Bronchial epithelial cell (primary cell): Measurements from ENCODE around the gene CHRNA7. TPM values are rescaled to one million over a fixed set of nuclear protein-coding genes. Genes with fewer than 3 reads are reported as not detected.

ENCODE experiments used
- DNase-seq: peaks from one replicate; pipeline ENCODE4 v3.0.0-alpha.2; 2010; ENCODE audit warnings: low read depth
- FAIRE-seq: peaks from 2 replicates; lab custom pipeline; 2011; peaks lifted over from hg19 to GRCh38; lab: Jason Lieb, UNC
- H3K27me3 ChIP-seq: 2 replicates; pipeline ENCODE4 v1.5.1; 2011; ENCODE audit warnings: low read length; ENCODE audit not compliant: control insufficient read depth, insufficient read depth
- H3K36me3 ChIP-seq: 2 replicates; pipeline ENCODE4 v1.5.1; 2011; ENCODE audit warnings: low read length; ENCODE audit not compliant: control insufficient read depth, insufficient read depth
- H3K4me3 ChIP-seq: 2 replicates; pipeline ENCODE4 v1.5.1; 2011; ENCODE audit warnings: mild to moderate bottlenecking, low read depth, low read length, control low read depth
- total RNA-seq: library from RNA; depleted of rRNA; stranded (reverse); fragments of >200 nt; gene quantifications from 2 replicates; pipeline ENCODE4 v1.2.1, GENCODE V29; 2014
- TF ChIP-seq, protein P1 (sequence below): IDR thresholded peaks from 2 replicates; pipeline ENCODE4 v1.5.1; 2011; ENCODE audit warnings: mild to moderate bottlenecking, moderate library complexity, low read length, control low read depth, inconsistent platforms; ENCODE audit not compliant: insufficient read depth, severe bottlenecking

The CHRNA7 gene
- total RNA-seq: under 0.01 TPM in 2 replicates

DNA sequence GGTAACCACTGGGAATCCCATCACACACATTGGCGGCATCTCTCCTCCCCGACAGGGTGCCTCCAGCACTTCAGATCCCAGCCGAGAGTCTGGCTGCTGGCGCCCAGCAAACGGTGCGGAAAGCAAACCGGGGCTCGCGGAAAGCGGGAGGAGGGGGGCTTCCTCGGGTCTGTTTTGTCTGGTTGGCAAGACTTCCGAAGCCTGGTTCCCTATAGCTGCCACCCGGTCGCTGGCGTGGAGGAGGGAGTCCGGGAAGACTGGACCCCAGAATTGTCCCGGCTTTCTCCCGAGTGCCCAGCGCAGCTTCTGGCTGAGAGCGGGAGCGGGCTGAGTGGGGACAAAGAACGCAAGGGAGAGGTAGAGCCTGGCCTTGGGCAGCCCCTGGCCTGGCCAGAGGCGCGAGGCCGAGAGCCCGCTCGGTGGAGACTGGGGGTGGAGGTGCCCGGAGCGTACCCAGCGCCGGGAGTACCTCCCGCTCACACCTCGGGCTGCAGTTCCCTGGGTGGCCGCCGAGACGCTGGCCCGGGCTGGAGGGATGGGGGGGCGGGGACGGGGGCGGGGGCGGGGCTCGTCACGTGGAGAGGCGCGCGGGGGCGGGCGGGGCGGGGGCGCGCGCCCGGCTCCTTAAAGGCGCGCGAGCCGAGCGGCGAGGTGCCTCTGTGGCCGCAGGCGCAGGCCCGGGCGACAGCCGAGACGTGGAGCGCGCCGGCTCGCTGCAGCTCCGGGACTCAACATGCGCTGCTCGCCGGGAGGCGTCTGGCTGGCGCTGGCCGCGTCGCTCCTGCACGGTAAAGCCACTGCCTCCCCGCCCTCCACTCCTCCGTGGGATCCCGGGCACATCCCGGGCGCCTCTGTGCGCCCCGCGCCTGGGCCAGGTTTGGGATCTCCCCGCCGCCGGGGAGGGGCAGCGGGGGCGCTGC lies at the start of gene CHRNA7:
CHRNA7 (plus strand) TSS at position 654 of the 920 bp plus-strand sequence; CDS start at position 734, 80 bp downstream.
- FAIRE-seq: no peak
- DNase-seq: peak; percentile 1
- H3K27me3 ChIP-seq: peaks cover 16% of the 10 kb centered on the region
- H3K4me3 ChIP-seq: peak within 1 kb of the TSS; percentile 35
- TF ChIP-seq, protein P1, sequence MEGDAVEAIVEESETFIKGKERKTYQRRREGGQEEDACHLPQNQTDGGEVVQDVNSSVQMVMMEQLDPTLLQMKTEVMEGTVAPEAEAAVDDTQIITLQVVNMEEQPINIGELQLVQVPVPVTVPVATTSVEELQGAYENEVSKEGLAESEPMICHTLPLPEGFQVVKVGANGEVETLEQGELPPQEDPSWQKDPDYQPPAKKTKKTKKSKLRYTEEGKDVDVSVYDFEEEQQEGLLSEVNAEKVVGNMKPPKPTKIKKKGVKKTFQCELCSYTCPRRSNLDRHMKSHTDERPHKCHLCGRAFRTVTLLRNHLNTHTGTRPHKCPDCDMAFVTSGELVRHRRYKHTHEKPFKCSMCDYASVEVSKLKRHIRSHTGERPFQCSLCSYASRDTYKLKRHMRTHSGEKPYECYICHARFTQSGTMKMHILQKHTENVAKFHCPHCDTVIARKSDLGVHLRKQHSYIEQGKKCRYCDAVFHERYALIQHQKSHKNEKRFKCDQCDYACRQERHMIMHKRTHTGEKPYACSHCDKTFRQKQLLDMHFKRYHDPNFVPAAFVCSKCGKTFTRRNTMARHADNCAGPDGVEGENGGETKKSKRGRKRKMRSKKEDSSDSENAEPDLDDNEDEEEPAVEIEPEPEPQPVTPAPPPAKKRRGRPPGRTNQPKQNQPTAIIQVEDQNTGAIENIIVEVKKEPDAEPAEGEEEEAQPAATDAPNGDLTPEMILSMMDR: peak; percentile 14
- no peaks in the 10 kb centered on the region for H3K36me3 ChIP-seq

DNA sequence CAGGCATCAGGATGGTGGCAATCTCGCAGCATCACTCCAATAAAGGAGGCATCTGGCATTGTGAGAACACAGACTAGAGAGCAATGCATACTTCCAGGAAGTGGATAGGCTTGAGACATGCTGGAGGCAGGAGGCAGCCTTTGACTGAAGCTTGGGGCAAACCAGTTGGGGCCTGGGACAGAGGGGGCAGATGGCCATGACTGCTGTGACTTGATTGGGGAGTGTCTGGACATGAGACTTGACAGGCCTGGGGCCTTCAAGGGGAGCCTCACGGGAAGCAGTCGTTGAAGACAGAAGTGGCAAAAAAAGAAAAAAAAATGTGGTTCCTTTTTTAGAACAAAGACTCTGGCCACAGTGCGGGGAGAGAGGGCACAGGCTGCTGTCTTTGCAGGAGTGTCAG lies 44.7 kb upstream of the CHRNA7 start:
- TF ChIP-seq, protein P1: no peak
- H3K4me3 ChIP-seq: no peak overlapping the region
- DNase-seq (no peak), FAIRE-seq (no peak)
- H3K36me3 ChIP-seq: no peaks in the 10 kb centered on the region
- H3K27me3 ChIP-seq: no peaks in the 10 kb centered on the region

DNA sequence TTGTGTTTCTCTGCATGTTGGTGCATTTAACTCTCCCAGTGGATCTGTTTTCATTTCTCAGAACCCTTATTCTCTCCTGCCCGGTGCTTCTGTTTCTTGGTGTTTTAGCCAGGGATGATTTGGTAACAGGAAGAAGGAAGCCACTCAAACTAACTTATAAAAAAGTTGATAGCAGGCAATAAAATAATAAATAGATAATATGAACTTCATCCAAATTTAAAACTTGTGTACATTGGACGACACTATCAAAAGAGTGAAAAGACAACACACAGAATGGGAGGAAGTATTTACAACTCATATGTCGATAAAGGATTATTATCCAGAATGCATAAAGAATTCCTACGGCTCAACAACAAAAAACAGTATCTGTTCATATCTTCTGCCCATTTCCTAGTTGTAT lies 37.3 kb upstream of the CHRNA7 start:
- TF ChIP-seq, protein P1: no peak
- H3K27me3 ChIP-seq: no peaks in the 10 kb centered on the region
- H3K36me3 ChIP-seq: no peaks in the 10 kb centered on the region
- no peak overlapping the region for H3K4me3 ChIP-seq
- DNase-seq (no peak), FAIRE-seq (no peak)

DNA sequence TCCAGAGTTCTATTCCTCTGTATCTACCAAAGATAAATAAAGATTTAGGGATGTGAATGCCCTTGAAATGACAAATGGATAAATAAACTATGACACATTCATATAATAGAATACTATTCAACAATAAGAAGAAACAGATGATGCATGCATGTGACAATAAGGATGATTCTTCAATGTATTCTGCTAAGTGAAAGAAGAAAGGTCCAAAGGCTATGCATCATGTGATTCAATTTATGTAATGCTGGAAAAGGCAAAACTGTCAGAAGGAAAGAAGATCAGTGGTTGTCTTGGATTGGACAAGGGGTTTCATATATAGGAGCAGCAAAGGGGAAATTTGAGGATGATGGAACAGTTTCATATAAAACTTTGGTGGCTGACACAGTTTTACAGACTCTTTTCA lies 32.6 kb upstream of the CHRNA7 start:
- DNase-seq: no peak
- TF ChIP-seq, protein P1: no peak
- Histone ChIP-seq H3K27me3 (no peaks in the 10 kb centered on the region), H3K36me3 (no peaks in the 10 kb centered on the region), H3K4me3 (no peak overlapping the region)
- no peak for FAIRE-seq

DNA sequence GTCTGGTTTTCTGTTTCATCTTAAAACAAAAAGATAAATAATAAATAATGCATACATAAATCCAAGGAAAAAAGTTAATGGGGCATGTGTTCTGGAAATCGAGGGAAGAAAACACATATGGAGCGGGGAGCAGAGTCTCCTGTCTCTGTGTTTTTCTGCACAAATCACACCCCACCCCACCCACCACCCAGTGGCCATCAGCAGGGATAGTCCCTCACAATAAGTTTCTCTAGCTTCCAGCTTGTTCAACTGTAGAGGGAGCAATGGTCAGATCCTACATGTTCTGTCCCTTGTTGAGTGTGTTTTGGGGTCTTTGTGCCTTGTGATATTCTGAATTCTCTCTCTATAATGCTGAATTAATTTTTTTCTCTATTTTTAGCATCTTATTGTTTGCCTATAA lies 26.8 kb upstream of the CHRNA7 start:
- DNase-seq (no peak), FAIRE-seq (no peak)
- no peak overlapping the region for H3K4me3 ChIP-seq
- H3K36me3 ChIP-seq: no peaks in the 10 kb centered on the region
- H3K27me3 ChIP-seq: no peaks in the 10 kb centered on the region
- TF ChIP-seq, protein P1: no peak
